GM21619 (cell line): ENCODE measurements around the gene KIF18B.
"Not testable (repeated sequence)": the region's sequence is repeated elsewhere in the genome, so short reads cannot be mapped to it uniquely, and the experiment has no call there.

Experiments
- ATAC-seq: cut with Tn5 transposase; IDR thresholded peaks from one replicate; pipeline ENCODE4 v1.9.1; 2021; ENCODE audit not compliant: unreplicated experiment

Gene KIF18B

DNA sequence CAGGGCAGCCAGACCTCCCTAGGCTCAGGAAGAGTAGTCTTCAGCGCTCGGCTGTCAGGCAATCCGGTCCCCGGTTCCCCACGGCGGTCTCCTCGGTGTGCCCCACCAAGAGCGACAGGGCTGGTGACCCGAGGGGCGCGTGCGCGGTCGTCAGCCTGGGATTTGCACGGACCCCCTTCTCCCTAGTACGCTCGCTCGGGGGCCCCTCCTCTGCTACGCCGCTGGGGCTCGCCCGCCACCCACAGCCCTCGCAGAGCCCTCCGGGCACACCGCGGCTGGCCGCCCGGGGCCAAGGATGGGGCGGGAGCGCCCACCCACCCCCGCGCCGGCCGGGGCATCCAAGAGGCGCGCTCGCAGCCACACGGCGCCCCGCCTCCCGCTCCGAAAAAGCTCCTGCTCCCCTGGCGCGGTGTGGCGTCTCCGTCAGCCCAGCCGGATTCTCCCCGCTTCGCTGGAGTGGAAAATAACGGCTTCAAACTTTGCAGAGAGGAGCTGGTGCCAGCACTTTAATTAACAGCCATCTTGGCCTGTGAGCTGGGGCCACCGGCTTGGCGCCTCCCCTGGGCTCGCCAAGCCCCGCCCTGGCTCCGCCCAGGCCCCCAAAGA, 22.7 kb upstream of the KIF18B start:
- ATAC-seq, result no peak

DNA sequence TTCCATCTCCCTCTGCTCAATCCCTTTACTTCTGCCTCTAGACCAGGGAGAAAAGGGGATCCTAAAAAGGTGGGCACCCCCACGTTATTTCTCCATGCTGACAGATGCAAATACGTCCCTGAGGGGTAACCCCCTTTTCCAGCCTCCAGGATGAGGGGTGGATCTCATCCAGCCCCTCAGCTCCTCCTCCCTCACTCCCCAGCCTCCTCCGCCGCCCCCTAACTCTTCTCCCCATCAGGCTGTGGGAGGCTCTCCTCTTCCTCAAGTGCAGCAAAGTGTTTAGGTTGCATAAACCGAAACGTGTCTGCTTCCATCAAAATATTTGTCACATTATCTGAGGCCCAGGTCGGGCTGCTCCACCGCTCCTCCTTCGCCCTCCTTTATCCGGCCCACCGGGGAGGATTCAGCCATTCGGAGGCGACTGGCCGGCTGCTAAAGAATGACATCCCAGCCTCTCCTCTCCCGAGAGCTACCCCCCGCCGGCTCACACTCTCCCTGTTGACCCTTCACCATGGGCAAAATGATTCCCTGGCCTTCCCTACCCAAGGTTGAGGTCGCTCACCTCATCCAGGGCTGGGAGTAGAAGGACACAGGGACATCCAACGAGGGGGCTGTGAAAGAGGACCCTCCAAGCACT, 21.7 kb upstream of the KIF18B start:
- ATAC-seq, result no peak

DNA sequence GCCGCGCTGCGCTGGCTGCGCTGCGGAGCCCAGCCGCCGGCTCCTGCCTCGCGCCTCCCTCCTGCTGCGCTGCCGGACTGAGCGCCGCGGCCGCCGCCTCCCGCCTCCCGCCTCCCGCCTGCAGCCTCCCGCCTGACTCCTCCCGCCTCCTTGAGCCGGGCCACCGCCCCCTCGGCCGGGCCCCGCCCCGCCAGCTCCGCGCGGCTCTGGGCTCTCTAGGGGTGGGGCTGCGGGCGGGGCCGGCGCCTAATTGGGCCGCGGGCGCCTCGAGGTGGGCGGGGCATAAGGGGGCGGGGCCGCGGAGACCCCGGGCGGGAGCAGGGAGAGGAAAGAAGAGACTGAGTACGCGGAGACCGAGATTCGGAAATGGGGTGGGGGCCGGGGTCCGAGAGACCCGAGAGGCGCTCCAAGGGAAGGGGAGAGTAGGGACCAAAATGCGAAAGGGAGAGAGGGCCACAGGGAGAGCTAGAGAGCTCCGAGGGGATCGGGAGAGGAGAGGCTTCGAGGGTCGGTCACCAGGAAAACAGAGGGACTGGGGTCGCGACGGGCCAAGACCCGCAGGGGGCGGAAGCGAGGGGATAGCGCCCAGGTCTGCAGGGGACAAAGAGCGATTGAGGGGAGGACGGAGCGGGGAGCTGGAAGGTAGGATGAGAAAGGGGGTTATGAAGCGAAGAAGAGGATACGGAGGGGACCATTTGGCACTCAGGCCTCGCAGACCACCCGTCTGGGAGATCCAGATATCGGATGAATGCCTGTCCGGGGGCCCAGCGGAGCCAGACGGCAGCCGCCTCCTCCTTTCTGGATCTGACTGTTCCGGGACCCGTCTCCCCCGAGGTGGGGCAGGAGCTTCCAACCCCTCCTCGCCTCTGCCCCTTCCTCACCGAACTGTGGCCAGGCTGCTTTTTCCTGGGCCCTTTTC, 20.9 kb upstream of the KIF18B start, which contains the start of gene C1QL1:
Gene C1QL1, minus strand, starts transcription at position 79 of the 919 bp plus-strand sequence. CDS start 255 bp downstream, outside the sequence.
- peak; percentile 72 for ATAC-seq

DNA sequence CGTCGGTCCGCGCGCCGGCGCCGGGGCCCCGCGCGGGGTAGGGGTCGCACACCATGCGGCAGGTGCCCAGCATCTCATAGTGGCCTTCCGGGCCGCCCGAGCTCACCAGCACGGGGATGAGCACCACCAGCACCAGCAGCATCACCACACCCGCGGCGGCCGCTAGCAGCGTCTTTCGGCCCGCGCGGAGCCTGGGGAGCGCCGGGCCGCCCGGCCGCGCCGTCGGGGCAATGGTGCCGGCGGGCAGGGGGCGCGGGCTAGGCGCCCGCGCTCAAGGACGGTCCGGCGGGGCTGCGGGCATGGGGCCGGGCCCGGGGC, 20.3 kb upstream of the KIF18B start:
- ATAC-seq, result no peak

DNA sequence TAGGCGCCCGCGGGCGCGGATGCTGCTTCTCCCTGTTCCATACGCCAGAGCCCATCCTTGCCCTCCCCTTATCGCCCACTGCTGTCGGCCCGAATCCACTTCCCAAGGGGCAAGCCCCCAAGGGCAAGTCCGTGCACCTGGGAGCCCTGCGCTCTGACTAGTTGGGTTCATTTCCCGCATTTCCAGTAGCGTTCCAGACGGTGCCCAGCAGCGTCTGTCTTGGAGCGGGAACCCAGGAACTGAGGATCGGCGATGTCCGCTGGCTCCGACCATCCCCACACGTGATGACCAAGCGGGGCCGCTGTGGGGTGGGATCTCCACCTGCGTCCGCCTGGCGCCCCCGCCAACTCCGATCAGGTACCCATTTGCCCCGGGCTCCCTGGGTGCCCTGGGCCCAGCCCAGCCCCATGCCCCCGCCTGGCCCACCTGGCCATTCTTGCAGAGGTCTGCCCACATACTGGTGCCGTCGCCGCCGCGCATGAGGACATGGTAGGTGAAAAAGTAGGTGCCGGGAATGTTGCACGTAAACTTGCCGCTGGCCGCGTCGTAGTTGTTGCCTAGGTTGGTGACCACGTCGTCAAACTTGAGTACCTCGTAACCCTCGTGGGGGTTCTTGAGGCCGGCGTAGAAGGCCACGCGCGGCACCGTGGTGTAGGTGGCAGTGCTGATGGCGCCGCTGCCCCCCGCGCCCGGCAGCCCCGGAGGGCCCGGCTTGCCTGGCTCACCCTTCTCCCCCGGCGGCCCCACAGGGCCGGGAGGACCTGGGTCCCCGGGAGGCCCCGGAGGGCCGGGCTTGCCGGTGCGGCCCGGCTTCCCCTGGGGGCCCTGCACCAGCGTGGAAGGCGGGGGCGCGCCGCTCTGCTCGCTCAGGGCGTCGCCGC, 19.7 kb upstream of the KIF18B start:
- no peak for ATAC-seq

DNA sequence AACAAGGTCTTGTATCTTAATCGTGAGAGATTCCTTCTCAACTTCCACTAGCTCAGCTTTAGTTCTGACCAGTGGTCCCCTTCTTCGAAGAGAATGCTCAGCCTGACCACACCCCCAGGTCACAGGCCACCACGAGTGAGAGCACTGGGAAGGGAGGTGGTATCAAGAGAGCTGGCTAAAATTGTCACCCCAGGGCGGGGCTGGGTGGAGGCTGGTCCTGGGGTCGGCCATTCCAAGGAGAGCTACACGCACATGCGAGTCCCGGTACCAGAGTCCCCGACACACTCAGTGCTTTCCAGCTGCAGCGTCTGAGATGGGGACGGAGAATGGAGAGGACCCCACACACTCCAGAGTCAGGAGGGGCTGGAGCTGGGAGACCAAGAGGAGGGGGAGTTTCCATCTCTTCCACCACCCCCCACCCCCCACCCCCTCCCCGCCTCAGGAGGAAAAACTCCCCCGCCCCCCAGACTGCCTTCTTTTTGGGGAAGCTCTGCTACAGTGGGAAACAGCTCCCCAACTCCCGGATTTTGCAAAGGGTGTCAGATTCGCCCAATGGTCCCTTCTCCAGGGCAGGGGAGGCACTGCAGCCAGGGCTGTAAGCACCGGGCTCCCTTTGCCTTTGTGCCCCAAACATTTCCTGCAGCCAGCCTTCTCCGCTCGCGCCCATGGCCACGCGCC, 18.9 kb upstream of the KIF18B start:
- no peak for ATAC-seq

DNA sequence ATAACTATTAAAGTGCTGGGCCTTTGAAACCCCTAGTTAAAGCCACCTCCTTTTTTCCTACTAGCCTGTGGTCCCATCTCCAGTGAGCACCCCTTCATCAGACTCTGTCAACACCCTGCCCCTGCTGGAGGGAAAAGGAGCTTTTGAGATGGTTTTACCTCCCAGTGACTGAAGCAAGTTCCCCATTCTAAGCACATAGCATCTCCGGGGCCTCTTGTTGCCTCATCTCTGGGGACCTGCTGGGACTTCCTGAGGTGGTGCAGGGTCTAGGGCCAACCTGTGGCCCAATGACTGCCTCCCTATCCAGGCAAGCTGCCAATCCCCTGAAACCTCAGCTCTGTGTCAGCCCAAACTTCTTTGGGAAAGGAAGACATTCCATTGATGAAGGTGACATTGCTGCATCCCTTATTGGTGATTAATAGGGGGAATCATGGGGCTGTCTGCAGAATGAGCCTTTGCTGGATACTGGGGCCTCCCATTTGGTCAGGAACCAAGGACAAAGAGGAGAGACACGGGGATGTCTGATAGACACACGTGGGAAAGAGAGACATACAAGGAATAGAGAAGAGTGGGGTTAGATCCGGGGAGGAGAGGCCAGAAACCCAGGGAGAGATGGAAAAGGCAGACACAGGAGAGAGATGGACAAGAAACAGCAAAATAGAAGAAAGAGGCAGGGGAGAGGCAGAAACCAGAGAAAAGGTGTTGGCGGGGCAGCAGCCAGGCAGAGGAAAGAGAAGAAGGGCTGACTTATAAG, 18.1 kb upstream of the KIF18B start:
- ATAC-seq, result no peak

DNA sequence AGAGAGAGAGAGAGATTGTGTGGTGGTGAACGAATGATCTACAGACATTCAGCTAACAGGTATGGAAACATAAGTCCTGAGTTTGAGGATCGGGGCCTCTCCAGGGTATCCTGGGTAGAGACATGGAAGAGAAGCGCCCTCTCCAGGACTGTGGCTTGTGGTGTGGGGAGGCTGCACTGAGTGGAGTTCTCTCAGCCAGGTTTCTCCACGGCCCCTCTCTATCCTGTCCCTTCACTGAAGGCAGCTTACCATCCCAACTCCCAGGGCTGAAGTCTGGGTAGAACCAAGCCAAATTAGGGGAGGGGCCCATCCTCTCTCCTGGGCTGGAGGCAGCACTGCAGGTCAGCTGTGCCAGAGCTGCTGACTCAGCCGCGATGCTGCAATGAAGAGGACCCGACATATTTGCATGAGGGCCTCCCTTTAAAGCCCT, 14.4 kb upstream of the KIF18B start:
- ATAC-seq, result no peak

DNA sequence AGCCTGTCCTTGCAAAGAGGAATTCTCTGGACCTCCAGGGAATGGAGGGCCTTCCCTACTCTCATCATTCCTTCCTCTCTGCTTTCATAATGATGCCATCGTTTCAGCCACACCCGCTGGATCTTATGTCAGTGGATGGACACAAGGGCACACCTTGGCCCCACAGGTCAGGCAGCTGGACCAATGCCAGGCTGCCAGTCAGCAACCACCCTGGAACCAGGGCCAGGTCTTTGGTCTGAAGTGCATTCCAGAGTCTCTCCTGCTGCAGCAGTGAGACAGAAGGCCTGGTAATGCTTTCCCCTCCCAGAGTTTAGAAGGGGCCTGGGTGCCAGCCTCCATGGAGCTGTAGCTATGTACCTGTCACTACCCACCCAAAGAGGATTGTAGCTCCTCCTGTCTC, 13.1 kb upstream of the KIF18B start:
- ATAC-seq, result no peak

DNA sequence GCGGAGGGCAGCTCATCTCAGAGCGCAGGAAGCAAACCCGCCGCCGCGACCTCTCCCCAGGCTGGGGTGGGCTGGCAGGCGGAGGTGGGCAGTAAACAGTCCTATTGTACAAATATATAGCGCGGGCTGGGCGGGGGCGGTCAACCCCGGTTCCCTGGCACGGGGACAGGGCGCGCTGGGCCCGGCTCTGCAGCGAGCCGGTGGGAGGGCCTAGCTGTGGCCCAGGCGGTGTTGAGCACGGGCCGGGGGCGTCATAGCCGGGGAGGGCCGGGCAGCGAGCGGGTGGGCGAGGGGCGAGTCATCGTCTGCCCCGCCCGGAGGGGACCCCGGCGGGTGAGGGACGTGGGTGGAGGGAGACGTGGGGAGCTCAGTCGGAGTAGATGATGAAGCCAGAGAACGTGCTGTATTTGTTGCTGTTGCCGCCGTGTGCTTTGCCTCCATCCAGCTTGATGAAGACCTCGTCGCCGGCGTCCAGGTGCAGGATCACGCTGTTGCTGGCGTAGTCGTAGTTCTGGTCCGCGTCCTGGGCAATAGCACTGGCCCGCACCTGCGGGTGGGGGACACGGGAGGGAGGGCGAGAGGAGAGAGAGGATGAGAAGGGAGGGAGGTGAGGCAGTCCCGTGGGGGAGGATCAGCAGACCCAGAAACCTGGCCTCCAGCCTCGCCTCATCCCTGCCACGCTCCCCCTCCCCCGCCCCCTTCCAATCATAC, 12.4 kb upstream of the KIF18B start:
- no peak for ATAC-seq

DNA sequence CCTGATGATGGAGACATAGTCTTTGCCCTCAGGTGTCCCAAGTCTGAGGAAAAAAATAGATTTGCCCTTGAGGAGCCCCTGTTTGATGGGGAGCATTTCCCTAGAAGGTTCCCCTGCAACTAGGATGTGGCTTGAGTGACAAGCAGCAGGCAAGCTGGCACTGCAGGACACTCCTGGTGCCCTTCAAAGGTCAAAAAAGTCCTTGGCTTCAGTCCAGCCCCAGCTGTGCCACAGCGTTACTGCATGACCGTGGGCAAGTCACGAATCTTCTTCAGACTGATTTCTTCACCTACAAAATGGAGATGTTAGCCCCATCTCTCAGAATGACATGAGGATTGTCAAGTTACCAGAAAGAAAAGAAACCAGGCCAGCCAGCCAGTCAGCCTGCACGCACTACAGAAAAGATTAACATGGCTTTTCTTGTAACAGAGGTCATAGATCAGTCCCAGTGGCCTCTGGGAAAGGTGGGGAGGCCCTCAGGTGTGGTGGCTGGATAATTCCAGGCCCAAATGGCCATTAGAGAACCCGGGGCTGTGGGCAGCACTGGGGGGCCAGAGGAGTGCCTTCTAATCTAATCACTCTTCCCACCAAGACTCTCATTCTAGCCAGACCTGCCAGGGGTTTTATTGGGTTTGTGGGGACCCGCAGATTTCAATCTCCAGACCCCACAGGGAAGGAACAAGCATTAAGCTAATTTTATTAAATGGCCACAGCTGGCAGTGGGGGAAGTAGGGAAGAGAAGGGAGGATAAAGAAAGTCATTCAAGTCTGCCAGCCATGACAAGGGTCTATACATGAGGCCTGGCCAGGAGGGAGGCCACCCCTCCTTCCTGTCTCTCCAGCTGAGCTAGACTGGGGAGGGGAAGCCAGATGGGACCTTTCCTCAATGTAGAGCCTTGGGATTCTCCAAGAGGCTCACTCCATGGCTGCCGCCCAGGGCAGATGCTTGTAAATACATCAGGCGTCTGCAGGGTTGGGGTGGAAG, 9.7 kb upstream of the KIF18B start:
- no peak for ATAC-seq

DNA sequence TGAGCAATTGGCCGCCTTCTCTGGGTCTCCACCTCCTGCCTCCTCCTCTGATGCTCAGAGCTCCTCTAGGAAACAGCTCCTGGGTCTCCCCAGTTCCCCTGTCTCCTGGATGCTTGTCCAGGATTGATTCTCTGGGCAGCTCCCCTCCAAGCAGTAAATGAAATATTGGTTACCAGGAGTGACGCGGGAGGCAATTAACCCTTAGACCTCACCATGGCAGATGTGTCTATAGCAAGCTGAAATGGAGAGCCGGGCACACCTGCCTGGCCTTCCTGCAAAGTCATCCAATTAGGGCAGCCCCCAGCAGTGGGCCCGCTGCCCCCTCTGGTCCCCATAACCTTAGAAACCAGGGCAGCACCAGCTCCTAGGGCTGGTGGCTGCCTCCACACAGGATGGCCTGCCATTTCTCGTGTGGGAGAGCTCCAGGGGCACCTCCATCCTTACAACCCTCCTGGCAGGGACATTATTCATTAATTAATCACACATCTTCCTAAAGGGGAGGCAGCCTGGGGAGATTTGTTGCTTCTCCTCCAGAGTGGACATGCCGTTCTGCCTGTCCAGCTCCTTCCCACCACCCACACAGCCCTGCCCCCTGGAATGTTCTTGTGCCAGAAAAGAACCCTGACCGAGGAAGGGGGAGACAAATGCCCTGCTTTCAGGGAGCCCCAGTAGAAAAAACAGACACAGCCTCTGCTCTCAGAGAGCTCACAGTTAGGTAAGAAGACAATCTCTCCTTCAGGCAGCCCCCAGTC, 8.3 kb upstream of the KIF18B start:
- ATAC-seq, result no peak

DNA sequence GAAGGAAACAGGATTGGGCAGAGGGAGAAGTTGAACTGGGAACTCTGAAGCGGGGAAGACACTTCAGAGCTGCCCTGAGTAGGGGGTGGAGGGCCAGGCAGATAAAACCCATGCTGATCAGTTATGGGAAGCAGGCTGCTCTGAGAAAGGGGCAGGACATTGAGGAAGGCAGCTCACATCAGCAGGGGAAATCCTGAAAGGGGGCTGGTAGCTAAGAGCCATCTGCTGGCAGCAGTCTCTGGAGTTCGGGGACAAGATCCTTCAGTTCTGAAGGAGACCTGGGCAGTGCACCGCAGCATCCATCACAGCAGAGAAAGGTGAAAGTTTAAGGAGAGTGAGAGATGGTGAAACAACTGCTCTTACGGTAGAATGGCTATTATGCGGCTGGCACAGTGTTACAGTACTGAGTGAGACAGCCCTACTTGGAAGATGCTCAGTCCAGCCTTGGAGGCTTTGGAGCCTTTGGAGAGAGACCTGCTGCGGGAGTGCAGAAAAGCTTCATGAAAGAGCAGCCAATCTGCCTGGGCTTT, 5.4 kb upstream of the KIF18B start:
- no peak for ATAC-seq

DNA sequence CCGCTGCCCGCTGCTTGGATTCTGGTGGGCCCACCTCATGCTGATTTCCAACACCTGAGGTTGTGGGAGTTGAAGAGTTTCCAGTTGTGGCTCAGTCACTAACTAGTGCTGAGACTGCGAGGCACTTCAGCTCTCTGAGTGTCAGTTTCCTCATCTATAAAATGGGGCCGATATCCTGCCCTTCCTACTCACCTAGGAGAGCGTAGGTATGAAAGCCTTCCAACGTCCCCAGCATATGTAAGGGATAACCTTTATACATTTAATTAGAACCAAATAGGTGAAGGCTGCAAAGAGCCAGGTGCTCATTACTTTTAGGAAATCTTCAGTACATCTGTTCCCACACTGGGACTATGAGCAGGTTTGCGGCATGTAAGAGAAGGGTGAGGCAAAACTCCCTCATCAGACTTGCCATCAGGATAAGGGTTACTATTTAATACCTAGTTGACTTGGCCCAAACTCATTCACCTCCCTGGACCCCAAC, 782 bp upstream of the KIF18B start:
- ATAC-seq, result no peak

DNA sequence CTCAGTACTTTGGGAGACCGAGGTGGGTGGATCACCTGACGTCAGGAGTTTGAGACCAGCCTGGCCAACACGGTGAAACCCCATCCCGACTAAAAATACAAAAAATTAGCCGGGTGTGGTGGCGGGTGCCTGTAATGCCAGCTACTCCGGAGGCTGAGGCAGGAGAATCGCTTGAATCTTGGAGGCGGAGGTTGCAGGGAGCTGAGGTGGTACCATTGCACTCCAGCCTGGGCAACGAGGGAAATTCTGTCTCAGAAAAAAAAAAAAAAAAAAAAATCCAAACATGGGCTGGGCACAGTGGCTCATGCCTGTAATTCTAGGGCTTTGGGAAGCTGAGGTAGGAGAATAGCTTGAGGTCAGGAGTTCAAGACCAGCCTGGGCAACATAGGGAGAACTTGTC, 1.9 kb downstream of the KIF18B start:
- not testable (repeated sequence) for ATAC-seq

DNA sequence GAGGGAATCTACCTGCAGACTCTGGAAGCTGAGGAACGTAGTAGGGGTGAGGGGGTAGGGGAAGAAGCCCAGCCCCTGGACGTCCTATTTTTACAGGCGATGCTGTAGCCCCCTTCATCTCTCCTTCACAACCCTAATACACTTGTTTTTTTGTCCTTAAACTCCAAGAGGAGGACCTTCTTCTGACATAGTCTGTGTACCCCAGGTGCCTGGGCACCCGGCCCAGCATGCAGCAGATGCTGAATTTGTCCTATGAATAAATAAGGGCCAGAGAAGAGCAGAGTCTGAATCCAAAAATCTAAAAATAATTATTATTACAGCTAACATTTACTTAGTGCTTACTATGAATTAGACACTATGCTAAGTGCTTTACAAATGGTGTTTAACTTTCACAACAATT, 5.1 kb downstream of the KIF18B start:
- no peak for ATAC-seq
